Esophagus muscularis mucosa (tissue), 4 donors: ENCODE results near the gene CYBA. TPM values are rescaled to one million over a fixed set of nuclear protein-coding genes. Genes with fewer than 3 reads are reported as not detected.

Experiments
- total RNA-seq, 4 donors: library from RNA; depleted of rRNA; stranded (reverse); fragments of >200 nt; gene quantifications; one replicate each; pipeline versions ENCODE4 v1.1.0 to v1.2.1, GENCODE V29; 2016

CYBA gene
- total RNA-seq, 4 donors from 2014 or later = 46.5 to 156 (median 99.2) TPM

Other genes with a start within 250 kb of the CYBA start
- gene ZFPM1, start 197.8 kb downstream of the CYBA start, total RNA-seq = 1 to 10 TPM in 2 of 4 donors, under 1 TPM in 2; 0.42 to 1.4 (median 1.0) TPM
- 10 to 100 TPM; 15.9 to 29.1 (median 26.6) TPM for gene ZC3H18, start 80.7 kb downstream of the CYBA start, total RNA-seq
- gene IL17C, start 12.5 kb downstream of the CYBA start, total RNA-seq = not detected
- gene MVD, start 12.0 kb upstream of the CYBA start, total RNA-seq = 10 to 100 TPM; 27.0 to 32.4 (median 29.3) TPM
- gene SNAI3, start 35.5 kb upstream of the CYBA start, total RNA-seq = under 1 TPM; 0.26 to 0.83 (median 0.59) TPM
- 10 to 100 TPM; 23.3 to 33.5 (median 27.5) TPM for gene RNF166, start 55.4 kb upstream of the CYBA start, total RNA-seq
- gene CTU2, start 55.5 kb upstream of the CYBA start, total RNA-seq = 10 to 100 TPM in 2 of 4 donors, 1 to 10 TPM in 2; 8.9 to 14.7 (median 10.3) TPM
- 100 to 1,000 TPM; 140 to 298 (median 182) TPM for gene PIEZO1, start 134.2 kb upstream of the CYBA start, total RNA-seq
- gene CDT1, start 152.7 kb upstream of the CYBA start, total RNA-seq = 1 to 10 TPM in 1 of 4 donors, under 1 TPM in 2, not detected in 1; 0.17 to 1.4 (median 0.34) TPM
- 100 to 1,000 TPM in 2 of 4 donors, 10 to 100 TPM in 2; 60.6 to 141 (median 98.6) TPM for gene APRT, start 160.9 kb upstream of the CYBA start, total RNA-seq
- 10 to 100 TPM in 3 of 4 donors, 1 to 10 TPM in 1; 9.5 to 19.1 (median 11.0) TPM for gene GALNS, start 205.9 kb upstream of the CYBA start, total RNA-seq
- 10 to 100 TPM; 22.9 to 35.8 (median 29.6) TPM for gene TRAPPC2L, start 206.1 kb upstream of the CYBA start, total RNA-seq
- gene PABPN1L, start 215.6 kb upstream of the CYBA start, total RNA-seq = not detected